Subcutaneous preadipocyte (primary cell): ENCODE measurements around the gene C5orf22. TPM values are rescaled to one million over a fixed set of nuclear protein-coding genes. Genes with fewer than 3 reads are reported as not detected.

Experiments used
- small RNA-seq: library from RNA; depleted of rRNA; stranded (forward); fragments of <200 nt; gene quantifications from one replicate; pipeline ENCODE3, GENCODE V24; 2012
- total RNA-seq: library from RNA; depleted of rRNA; stranded (reverse); fragments of >200 nt; gene quantifications from 2 replicates; pipeline ENCODE4 v1.2.3, GENCODE V29; 2012

Gene C5orf22
- 14.1 and 15.1 TPM in 2 replicates for total RNA-seq

DNA sequence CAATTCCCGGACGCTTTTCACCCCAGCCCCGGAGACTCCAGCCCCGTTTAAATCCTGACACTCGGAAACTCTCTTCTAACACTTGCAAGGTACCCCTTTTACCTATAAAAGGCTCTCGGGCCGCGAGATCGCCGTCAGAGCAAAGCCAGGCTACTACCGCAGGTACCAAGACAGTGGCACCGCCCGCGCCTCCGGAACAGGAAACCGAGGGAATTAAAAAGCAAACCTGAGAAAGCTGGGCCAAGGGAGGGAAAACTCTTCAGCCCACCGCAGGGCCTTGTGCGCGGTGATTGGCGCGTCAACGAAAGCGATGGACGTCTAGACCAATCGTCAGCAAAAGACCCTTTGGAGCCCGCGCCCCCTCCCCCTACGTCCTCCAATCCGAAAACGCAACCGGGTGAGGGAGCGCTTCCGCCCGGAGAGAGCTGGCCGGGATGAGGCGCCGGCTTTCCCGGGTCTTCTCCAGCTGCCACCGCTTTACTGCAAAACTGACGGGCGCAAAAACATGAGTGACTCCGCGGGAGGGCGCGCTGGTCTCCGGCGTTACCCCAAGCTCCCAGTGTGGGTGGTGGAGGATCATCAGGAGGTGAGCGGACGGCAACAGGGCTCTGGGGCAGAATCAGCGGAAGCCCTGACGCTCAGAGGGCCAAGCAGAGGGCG is at the start of gene C5orf22, which contains the start of gene DROSHA:
Gene C5orf22 (plus strand): TSS at position 414 of the 660 bp plus-strand sequence. CDS start 92 bp downstream, at position 506.
Gene DROSHA (minus strand): TSS at position 206 of the 660 bp plus-strand sequence. CDS start 3,034 bp downstream, outside the sequence.

Small RNAs within 50 kb of the gene (small RNA-seq; reads per million reads assigned to genes)
- gene RF00019 (not detected), gene RNU6-363P (not detected)

Other genes starting within 250 kb of the C5orf22 start
- gene DROSHA, start 208 bp upstream of the C5orf22 start, total RNA-seq = 33.8 and 38.7 TPM in 2 replicates
- gene PDZD2, start 106.8 kb downstream of the C5orf22 start, total RNA-seq = under 0.01 and 0.73 TPM in 2 replicates